ENCODE results near the gene HDAC4.

Gene HDAC4

GRCh38 chr2:239302083-239302807 is 98.6 kb downstream of the HDAC4 start:
- H3K4me2 ChIP-seq (ENCODE audit: low read depth, low read length, poor library complexity, severe bottlenecking), result no peak overlapping the region
- H4K20me1 ChIP-seq (ENCODE audit: insufficient read depth, low read length, poor library complexity, severe bottlenecking), result no peaks in the 10 kb centered on the region
- H3K79me2 ChIP-seq (ENCODE audit: insufficient read depth, low read length), result peaks cover 34% of the 10 kb centered on the region; the same call in 1 of the 2 replicates
- no peak overlapping the region for H3K4me3 ChIP-seq (ENCODE audit: low read length, poor library complexity, severe bottlenecking)
- no peaks in the 10 kb centered on the region for H3K9me2 ChIP-seq (replicated peaks; ENCODE audit: low read depth, low read length)
- no peaks in the 10 kb centered on the region for H3K9me3 ChIP-seq (ENCODE audit: insufficient read depth, low read depth, low read length)
- H3K27me3 ChIP-seq (ENCODE audit: insufficient read depth, low read length, poor library complexity, severe bottlenecking), result no peaks in the 10 kb centered on the region
- no peak for TF ChIP-seq CTCF (conservative IDR thresholded peaks at IDR 0.05; ENCODE audit: low read length)
- TF ChIP-seq EZH2phosphoT487 (IDR thresholded peaks at IDR 0.05; ENCODE audit: borderline replicate concordance), result no peak
- H2AFZ ChIP-seq (ENCODE audit: low read length), result no peak overlapping the region
- H3K36me3 ChIP-seq (ENCODE audit: insufficient read depth, low read length), result no peaks in the 10 kb centered on the region
- H3K9ac ChIP-seq (ENCODE audit: low read depth, low read length, poor library complexity, severe bottlenecking), result no peak overlapping the region
- peaks cover 31% of the 10 kb centered on the region for H3K4me1 ChIP-seq (ENCODE audit: insufficient read depth, low read length, poor library complexity, severe bottlenecking)
- no peaks in the 10 kb centered on the region for H3F3A ChIP-seq (ENCODE audit: low read depth)

- no peak overlapping the region for H3K9ac ChIP-seq (ENCODE audit: low read depth, low read length, poor library complexity, severe bottlenecking)
- TF ChIP-seq CTCF (conservative IDR thresholded peaks at IDR 0.05; ENCODE audit: low read length) (no peak), EZH2phosphoT487 (IDR thresholded peaks at IDR 0.05; ENCODE audit: borderline replicate concordance) (no peak)
- no peaks in the 10 kb centered on the region for H4K20me1 ChIP-seq (ENCODE audit: insufficient read depth, low read length, poor library complexity, severe bottlenecking)
- H3K9me3 ChIP-seq (ENCODE audit: insufficient read depth, low read depth, low read length), result no peaks in the 10 kb centered on the region
- no peaks in the 10 kb centered on the region for H3F3A ChIP-seq (ENCODE audit: low read depth)
- H2AFZ ChIP-seq (ENCODE audit: low read length), result no peak overlapping the region
- H3K27me3 ChIP-seq (ENCODE audit: insufficient read depth, low read length, poor library complexity, severe bottlenecking), result no peaks in the 10 kb centered on the region
- peaks cover 42% of the 10 kb centered on the region for H3K4me1 ChIP-seq (ENCODE audit: insufficient read depth, low read length, poor library complexity, severe bottlenecking)
- H3K4me3 ChIP-seq (ENCODE audit: low read length, poor library complexity, severe bottlenecking), result no peak overlapping the region
- H3K36me3 ChIP-seq (ENCODE audit: insufficient read depth, low read length), result no peaks in the 10 kb centered on the region
- no peak overlapping the region for H3K4me2 ChIP-seq (ENCODE audit: low read depth, low read length, poor library complexity, severe bottlenecking)
- H3K9me2 ChIP-seq (replicated peaks; ENCODE audit: low read depth, low read length), result no peaks in the 10 kb centered on the region
- peaks cover 40% of the 10 kb centered on the region for H3K79me2 ChIP-seq (ENCODE audit: insufficient read depth, low read length)
These were observed 99.7 kb downstream of the HDAC4 start for GRCh38 chr2:239300871-239301735.

- H3K4me1 ChIP-seq (ENCODE audit: insufficient read depth, low read length, poor library complexity, severe bottlenecking), result peaks cover 51% of the 10 kb centered on the region
- H3K4me3 ChIP-seq (ENCODE audit: low read length, poor library complexity, severe bottlenecking), result no peak overlapping the region
These were observed 100.6 kb downstream of the HDAC4 start for GRCh38 chr2:239300242-239300641.

More at GRCh38 chr2:239300242-239300641, 100.6 kb downstream of the HDAC4 start:
- no peaks in the 10 kb centered on the region for H3K36me3 ChIP-seq (ENCODE audit: insufficient read depth, low read length)
- no peaks in the 10 kb centered on the region for H3K9me3 ChIP-seq (ENCODE audit: insufficient read depth, low read depth, low read length)
- no peaks in the 10 kb centered on the region for H3F3A ChIP-seq (ENCODE audit: low read depth)
- no peaks in the 10 kb centered on the region for H3K27me3 ChIP-seq (ENCODE audit: insufficient read depth, low read length, poor library complexity, severe bottlenecking)
- H3K9ac ChIP-seq (ENCODE audit: low read depth, low read length, poor library complexity, severe bottlenecking), result no peak overlapping the region
- H3K4me2 ChIP-seq (ENCODE audit: low read depth, low read length, poor library complexity, severe bottlenecking), result no peak overlapping the region
- H3K79me2 ChIP-seq (ENCODE audit: insufficient read depth, low read length), result peaks cover 48% of the 10 kb centered on the region
- H3K9me2 ChIP-seq (replicated peaks; ENCODE audit: low read depth, low read length), result no peaks in the 10 kb centered on the region
- no peak overlapping the region for H2AFZ ChIP-seq (ENCODE audit: low read length)
- H4K20me1 ChIP-seq (ENCODE audit: insufficient read depth, low read length, poor library complexity, severe bottlenecking), result no peaks in the 10 kb centered on the region
- TF ChIP-seq EZH2phosphoT487 (IDR thresholded peaks at IDR 0.05; ENCODE audit: borderline replicate concordance), result no peak
- no peak for TF ChIP-seq CTCF (conservative IDR thresholded peaks at IDR 0.05; ENCODE audit: low read length)

All from Loucy (cell line).